ENCODE data around the gene FAM107B. TPM values are rescaled to one million over a fixed set of nuclear protein-coding genes. Genes with fewer than 3 reads are reported as not detected.

Gene FAM107B
- total and polyA plus RNA-seq, 2 of the 4 experiments (the other 2 are of a cell fraction), result 26.4 to 27.1 TPM

GRCh38 chr10:14593806-14594205 lies 180.9 kb downstream of the FAM107B start:
- Histone ChIP-seq H3K9ac (ENCODE audit: low read depth, low read length) (no peak overlapping the region), H2AK9ac (replicated peaks; ENCODE audit: low read depth, low read length, poor library complexity) (no peak overlapping the region), H3K4me1 (ENCODE audit: control insufficient read depth, insufficient read depth, low read length) (peaks cover 10% of the 10 kb centered on the region; the same call in 1 of the 2 replicates), H2BK5ac (ENCODE audit: low read depth, low read length, poor library complexity, severe bottlenecking) (no peak overlapping the region), H3K23ac (ENCODE audit: low read depth, low read length) (no peak overlapping the region), H2AK5ac (ENCODE audit: low read depth, low read length) (no peak overlapping the region), H2BK20ac (ENCODE audit: low read depth, low read length) (no peak overlapping the region), H2AFZ (replicated peaks; ENCODE audit: low read length, poor library complexity) (no peak overlapping the region), H3K36me3 (ENCODE audit: control insufficient read depth, insufficient read depth, low read length) (peaks cover 44% of the 10 kb centered on the region), H3K4ac (ENCODE audit: low read depth, low read length) (no peak overlapping the region), H3K18ac (ENCODE audit: low read depth, low read length) (no peak overlapping the region), H3K4me3 (ENCODE audit: insufficient read depth, low read depth, low read length) (no peak overlapping the region), H3K9me1 (ENCODE audit: insufficient read depth, low read length) (peaks cover 34% of the 10 kb centered on the region), H3K4me2 (ENCODE audit: low read depth, low read length) (no peak overlapping the region), H2BK15ac (ENCODE audit: low read depth, low read length) (no peak overlapping the region), H3K14ac (replicated peaks; ENCODE audit: low read depth, low read length) (no peak overlapping the region), H4K8ac (ENCODE audit: low read depth in 2 of 2, low read length in 2 of 2) (no peak overlapping the region), H3K27me3 (ENCODE audit: control insufficient read depth, insufficient read depth, low read length) (no peaks in the 10 kb centered on the region), H4K20me1 (ENCODE audit: insufficient read depth, low read length) (peaks cover 47% of the 10 kb centered on the region), H3K9me3 (ENCODE audit: control insufficient read depth, insufficient read depth, low read length) (no peaks in the 10 kb centered on the region), H3K27ac (ENCODE audit: insufficient read depth, low read length) (no peak overlapping the region), H3K79me1 (ENCODE audit: low read depth in 1 of 2, low read length in 2 of 2) (peaks cover 23 to 72% of the 10 kb centered on the region in 2 experiments), H2BK120ac (ENCODE audit: low read depth, low read length) (no peak overlapping the region), H4K91ac (ENCODE audit: insufficient read depth, low read depth, low read length) (no peak overlapping the region), H3K56ac (ENCODE audit: extremely low read depth, insufficient read depth, low read length) (no peak overlapping the region), H4K5ac (ENCODE audit: low read depth, low read length) (no peak overlapping the region)
- intact Hi-C loops (cut with micrococcal nuclease), result no loop called here
- DNase-seq (no peak), ATAC-seq (ENCODE audit: low read depth) (no peak)
- no TSS peak for BruUV-seq (replicated peaks)
- ChIA-PET CTCF (interaction anchor here (0.6 kb wide), 1 partner anchor 42 kb away, joined by 4 read pairs; no protein-coding TSS in a partner anchor), POLR2A (ENCODE audit: unreplicated experiment) (no interaction called here)
- WGBS, 2 experiments (ENCODE audit: extremely low coverage in 2 of 2, insufficient read length in 1 of 2), result no CpG with 5 or more reads among the region's 3 CpGs
- TF ChIP-seq SMC3 (IDR thresholded peaks at IDR 0.05; ENCODE audit: low read depth, low read length) (no peak), MXI1 (IDR thresholded peaks at IDR 0.05; ENCODE audit: borderline replicate concordance, low read depth, low read length) (no peak), MAFK (IDR thresholded peaks at IDR 0.05; ENCODE audit: low read depth, low read length) (no peak), BHLHE40 (IDR thresholded peaks at IDR 0.05; ENCODE audit: low read depth, low read length) (no peak), USF2 (IDR thresholded peaks at IDR 0.05; ENCODE audit: low read depth, low read length) (no peak), ELK1 (IDR thresholded peaks at IDR 0.05; ENCODE audit: borderline replicate concordance, low read depth, low read length) (no peak), MAZ (IDR thresholded peaks at IDR 0.05; ENCODE audit: borderline replicate concordance, low read depth, low read length) (no peak), CHD1 (IDR thresholded peaks at IDR 0.05; ENCODE audit: low read depth, low read length) (no peak)
- dilution Hi-C loops (cut with HindIII; ENCODE audit: low sequenced_read_pairs, unreplicated experiment), result no loop called here
- in situ Hi-C loops (cut with MboI; ENCODE audit: low sequenced_read_pairs), result loop anchor here (10.0 kb wide), 1 partner anchor 231 kb away; no protein-coding TSS in a partner anchor

Measured in IMR-90 (cell line).